HL-60/S4 treated with phorbol 12-myristate 13-acetate at 8.2 ng/mL for 4 days and 3 days (cell line): ENCODE data around the gene TLK2.
"Not testable (repeated sequence)": the region's sequence is repeated elsewhere in the genome, so short reads cannot be mapped to it uniquely, and the experiment has no call there.

Experiments
- in situ Hi-C: fragments of 300-500 bp; cut with MboI; formaldehyde crosslinking; loops from 2 replicates; pipeline ENCODE4 v1.15.0; 2022; ENCODE audit warnings: low sequenced_read_pairs

TLK2 gene

GRCh38 chr17:62482553-62482952, 3.9 kb downstream of the TLK2 start:
- in situ Hi-C loops: not testable (repeated sequence)

DNA sequence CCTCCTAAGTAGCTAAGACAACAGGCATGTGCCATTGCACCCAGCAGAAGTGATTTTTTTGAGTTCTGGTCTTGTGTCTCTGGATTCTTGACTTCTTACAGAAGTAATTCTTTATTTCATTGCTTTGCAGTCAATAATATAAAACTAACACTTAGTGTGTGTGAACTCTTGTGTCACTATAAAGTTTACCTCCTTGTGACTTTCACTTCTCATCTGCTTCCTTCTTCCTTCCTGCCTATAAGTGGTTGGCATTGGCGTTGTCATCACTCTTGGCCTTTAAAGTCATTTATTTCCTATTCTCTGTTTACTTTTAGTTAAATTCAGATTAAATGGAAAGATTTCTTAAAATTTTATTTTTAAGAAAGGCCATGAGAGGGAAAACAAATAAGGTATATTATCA, 12.4 kb downstream of the TLK2 start:
- in situ Hi-C loops: not testable (repeated sequence)

GRCh38 chr17:62493049-62493655, 14.5 kb downstream of the TLK2 start:
- in situ Hi-C loops: not testable (repeated sequence)

DNA sequence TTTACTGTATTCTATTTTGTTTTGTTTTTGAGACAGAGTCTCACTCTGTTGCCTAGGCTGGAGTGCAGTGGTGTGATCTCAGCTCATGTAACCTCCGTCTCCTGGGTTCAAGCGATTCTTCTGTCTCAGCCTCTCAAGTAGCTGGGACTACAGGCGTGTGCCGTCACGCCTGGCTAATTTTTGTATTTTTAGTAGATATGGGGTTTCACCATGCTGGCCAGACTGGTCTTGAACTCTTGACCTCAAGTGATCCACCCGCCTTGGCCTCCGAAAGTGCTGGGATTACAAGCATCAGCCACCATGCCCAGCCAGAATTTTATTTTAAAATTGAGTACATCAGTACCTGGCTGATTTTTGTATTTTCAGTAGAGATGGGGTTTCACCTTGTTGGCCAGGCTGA, 15.4 kb downstream of the TLK2 start:
- in situ Hi-C loops: not testable (repeated sequence)

GRCh38 chr17:62496344-62496743, 17.7 kb downstream of the TLK2 start:
- in situ Hi-C loops: not testable (repeated sequence)

GRCh38 chr17:62498796-62499195, 20.2 kb downstream of the TLK2 start:
- in situ Hi-C loops: not testable (repeated sequence)

DNA sequence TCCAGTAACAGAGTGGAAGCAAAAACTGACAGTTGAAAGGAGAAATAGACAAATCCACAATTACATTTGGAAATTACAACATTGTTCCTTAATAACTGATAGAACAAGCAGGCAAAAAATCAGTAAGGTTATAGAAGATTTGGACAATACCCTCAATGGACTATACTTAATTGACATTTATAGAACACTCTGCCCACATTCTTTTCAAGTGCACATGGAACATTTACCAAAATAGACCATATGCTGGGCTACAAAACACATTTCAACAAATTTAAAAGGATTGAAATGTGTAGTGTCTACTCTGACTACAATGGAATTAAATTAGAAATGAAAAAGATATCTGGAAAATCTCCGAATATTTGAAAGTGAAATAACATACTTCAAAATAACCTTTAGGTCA, 21.8 kb downstream of the TLK2 start:
- in situ Hi-C loops: not testable (repeated sequence)

DNA sequence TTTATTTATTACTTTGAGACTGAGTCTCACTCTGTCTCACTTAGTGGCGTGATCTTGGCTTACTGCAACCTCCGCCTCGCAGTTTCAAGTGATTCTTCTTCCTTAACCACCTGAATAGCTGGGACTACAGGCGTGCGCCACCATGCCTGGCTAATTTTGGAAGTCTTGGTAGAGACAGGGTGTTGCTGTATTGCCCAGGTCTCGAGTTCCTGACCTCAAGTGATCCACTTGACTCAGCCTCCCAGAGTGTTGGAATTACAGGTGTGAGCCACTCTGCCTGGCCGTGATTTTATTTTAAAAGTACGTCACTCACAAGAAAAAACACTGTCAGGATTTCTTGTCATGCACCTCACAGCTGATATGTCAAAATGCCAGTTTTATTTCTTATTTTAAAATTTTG, 26.2 kb downstream of the TLK2 start:
- in situ Hi-C loops: not testable (repeated sequence)

- in situ Hi-C loops: not testable (repeated sequence)
Observed at GRCh38 chr17:62507191-62507836, 28.7 kb downstream of the TLK2 start.

DNA sequence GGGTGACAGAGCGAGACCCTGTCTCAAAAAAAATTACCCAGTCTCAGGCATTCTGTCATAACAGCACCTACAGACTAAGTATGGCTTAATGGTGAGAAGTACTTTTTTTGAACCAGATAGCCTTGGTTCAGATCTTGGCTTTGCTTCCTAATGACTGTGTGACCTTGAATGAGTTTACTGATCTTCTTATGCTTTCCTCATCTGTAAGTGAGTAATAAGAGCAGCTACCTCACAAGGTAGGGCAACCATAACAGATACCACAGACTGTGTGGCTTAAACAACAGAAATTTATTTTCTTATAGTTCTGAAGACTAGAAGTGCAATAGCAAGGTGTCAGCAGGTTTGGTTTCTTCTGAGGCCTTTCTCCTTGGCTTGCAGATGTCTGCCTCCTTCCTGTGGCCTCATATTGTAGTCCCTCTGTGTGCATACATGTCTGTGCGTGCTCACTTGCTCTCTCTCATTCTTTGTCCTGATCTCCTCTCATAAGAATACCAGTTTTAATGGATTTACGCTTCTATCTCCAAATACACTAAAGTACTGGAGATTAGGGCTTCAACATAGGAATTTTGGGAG, 31.7 kb downstream of the TLK2 start:
- in situ Hi-C loops: not testable (repeated sequence)

GRCh38 chr17:62511014-62511413, 32.4 kb downstream of the TLK2 start:
- in situ Hi-C loops: not testable (repeated sequence)

GRCh38 chr17:62516376-62516775, 37.8 kb downstream of the TLK2 start:
- in situ Hi-C loops: not testable (repeated sequence)

DNA sequence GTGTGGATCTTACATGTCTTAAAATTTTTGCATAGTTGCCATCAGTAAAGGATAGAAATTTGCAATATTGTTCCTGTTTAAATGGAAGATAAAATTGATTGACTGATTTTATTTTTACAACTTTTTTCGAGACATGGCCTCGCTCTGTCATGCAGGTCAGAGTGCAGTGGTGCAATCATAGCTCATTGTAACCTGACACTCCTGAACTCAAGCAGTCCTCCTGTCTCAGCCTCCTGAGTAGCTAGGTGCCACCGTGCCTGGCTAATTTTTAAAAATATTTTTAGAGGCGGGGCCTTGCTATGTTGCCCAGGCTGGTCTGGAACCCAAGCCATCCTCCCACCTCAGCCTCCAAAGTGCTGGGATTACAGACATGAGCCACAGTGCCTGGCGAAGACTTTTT, 42.7 kb downstream of the TLK2 start:
- in situ Hi-C loops: not testable (repeated sequence)

GRCh38 chr17:62524077-62524476, 45.5 kb downstream of the TLK2 start:
- in situ Hi-C loops: not testable (repeated sequence)

GRCh38 chr17:62525317-62525716, 46.7 kb downstream of the TLK2 start:
- in situ Hi-C loops: not testable (repeated sequence)

DNA sequence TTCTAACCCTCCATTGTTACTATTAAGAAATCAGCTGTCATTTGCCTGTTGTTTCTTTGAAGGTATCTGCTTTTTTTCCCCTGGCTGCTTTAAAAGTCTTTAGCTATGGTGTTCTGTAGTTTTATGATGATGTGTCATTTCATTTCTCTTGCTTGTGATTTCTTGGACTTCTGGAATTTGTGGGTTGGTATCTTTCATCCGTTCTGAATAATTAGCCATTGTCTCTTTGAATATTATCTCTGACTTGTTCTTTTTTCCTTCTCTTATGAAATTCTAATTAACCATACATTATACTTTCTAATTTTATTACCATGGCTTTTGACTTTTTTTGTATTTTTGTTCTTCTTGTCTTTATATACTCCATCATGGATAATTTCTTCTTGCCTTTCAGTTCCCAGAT, 52.3 kb downstream of the TLK2 start:
- in situ Hi-C loops: not testable (repeated sequence)

DNA sequence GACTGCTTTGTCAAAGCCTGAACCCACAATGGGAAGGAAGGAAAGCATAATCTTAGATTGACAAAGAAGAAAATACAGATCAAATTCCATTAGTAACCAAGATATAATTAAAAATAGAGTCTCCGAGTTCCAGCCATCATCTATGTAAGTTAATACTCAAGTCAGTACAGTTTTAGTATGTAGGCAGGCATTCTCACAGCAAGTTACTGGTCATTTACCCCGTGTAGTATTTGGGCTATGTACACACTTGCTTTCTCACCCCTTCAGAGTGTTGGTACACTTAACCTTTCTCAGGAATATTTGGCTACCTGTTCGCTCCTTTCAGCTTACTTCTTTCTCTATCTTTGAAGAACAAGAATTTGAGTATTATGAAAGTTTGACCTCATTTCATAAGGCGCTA, 57.9 kb downstream of the TLK2 start:
- in situ Hi-C loops: not testable (repeated sequence)

DNA sequence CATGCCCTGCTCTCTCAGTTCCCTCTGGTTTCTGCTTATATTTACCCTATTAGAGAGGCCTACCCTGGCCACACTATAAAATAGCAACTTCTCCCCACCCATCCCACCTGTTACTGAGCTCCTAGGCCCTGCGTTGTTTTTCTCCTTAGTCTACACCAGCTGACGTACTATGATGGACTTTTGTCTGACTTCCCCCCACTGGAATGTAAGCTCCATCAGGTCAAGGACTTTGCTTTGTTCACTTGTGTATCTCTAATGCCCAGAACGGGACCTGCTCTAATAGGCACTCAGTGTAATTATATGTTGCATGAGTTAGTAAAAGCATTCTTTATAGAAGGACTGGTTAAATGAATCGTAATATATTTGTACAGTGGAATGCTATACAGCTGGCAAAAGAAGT, 62.4 kb downstream of the TLK2 start:
- in situ Hi-C loops: not testable (repeated sequence)

DNA sequence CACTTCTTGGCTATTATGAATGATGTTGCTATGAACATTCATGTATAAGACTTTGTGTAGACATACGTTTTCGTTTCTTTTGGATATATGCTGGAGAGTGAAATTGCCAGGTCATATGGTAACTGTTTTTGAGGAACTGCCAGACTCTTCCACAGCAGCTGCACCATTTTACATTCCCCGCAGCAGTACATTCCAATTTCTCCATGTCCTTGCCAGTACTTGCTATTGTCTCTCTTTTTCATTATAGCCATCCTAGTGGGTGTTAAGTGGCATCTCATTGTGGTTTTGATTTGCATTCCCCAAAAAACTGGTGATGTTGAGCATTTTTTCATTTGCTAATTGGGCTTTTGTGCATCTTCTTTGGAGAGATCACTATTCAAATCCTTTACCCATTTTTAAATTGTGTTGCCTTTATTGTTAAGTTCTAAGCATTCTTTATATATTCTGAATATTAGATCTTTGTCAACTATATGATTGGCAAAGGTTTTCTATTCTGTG, 64.7 kb downstream of the TLK2 start:
- in situ Hi-C loops: not testable (repeated sequence)

DNA sequence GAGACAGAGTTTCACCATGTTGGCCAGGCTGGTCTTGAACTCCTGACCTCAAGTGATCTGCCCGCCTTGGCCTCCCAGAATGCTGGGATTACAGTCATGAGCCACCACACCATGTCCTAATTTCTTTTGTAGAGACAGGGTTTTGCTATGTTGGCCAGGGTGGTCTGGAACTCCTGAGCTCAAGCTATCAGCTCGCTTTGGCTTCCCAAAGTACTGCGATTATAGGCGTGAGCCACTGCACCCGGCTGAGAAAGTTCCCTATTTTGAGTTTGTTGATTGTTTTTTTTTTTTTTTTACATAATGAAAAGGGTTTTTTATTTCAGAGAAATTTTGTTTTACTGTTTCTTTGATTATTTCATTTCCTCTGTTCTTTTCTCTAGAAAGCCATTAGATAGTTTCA, 67.4 kb downstream of the TLK2 start:
- in situ Hi-C loops: not testable (repeated sequence)

DNA sequence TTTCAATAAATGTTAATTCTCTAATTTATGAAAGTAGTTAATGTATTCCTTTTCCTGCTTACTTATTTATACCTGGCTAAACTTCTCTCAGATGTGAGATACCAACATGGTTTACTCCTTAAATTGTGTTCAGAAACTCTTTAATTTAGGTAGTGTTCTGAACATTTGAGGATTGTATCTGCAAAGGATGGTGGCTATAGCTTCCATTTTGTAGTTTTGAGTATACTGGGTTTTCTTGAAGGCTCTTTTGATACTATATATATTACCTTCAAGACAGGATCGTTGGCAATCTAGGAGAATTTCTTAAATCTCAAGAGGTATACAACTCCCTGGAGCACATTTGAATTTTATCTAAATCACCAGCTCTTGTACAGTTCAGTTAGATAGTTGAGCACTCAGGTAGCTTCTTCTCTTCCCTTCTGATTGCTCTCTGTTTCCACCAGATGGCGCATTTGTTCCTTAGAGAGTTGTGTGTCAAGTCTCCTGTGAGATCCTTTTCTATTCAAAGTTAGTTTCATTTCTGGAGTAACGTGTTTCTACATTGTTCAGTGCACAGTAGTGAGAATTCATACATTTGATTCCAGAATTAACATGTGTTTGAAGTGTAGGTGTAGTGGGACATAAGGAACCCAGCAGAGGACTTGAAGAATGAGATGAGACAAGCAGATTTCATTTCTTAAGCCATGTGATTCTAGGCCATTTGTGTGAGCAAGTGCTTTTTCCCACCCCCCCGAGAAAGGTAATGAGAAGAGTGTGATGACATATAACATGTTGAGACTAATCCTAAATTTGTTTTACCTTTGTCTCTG, 74.4 kb downstream of the TLK2 start:
- in situ Hi-C loops: not testable (repeated sequence)
